Measurements from ENCODE around the gene SMYD3. TPM values are rescaled to one million over a fixed set of nuclear protein-coding genes. Genes with fewer than 3 reads are reported as not detected.

Gene SMYD3
- total RNA-seq, 1 experiment from 2014 or later, result 35.1 TPM

- intact Hi-C loops (cut with micrococcal nuclease; ENCODE audit: unreplicated experiment), result no loop called here
- Mint-ChIP-seq H3K4me1 (ENCODE audit: low read depth, unreplicated experiment) (no peaks in the 10 kb centered on the region), H3K27me3 (ENCODE audit: unreplicated experiment) (no peaks in the 10 kb centered on the region), H3K9me3 (ENCODE audit: low read depth, unreplicated experiment) (peaks cover 9% of the 10 kb centered on the region), H3K4me3 (ENCODE audit: low read depth, unreplicated experiment) (no peak overlapping the region), H3K36me3 (ENCODE audit: insufficient read depth, unreplicated experiment) (no peaks in the 10 kb centered on the region), H3K27ac (ENCODE audit: unreplicated experiment) (no peak overlapping the region)
- TF ChIP-seq, protein P1, sequence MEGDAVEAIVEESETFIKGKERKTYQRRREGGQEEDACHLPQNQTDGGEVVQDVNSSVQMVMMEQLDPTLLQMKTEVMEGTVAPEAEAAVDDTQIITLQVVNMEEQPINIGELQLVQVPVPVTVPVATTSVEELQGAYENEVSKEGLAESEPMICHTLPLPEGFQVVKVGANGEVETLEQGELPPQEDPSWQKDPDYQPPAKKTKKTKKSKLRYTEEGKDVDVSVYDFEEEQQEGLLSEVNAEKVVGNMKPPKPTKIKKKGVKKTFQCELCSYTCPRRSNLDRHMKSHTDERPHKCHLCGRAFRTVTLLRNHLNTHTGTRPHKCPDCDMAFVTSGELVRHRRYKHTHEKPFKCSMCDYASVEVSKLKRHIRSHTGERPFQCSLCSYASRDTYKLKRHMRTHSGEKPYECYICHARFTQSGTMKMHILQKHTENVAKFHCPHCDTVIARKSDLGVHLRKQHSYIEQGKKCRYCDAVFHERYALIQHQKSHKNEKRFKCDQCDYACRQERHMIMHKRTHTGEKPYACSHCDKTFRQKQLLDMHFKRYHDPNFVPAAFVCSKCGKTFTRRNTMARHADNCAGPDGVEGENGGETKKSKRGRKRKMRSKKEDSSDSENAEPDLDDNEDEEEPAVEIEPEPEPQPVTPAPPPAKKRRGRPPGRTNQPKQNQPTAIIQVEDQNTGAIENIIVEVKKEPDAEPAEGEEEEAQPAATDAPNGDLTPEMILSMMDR (IDR thresholded peaks at IDR 0.05; ENCODE audit: unreplicated experiment), result no peak
- CTCF ChIA-PET, result no interaction called here
- no TSS peak for BruUV-seq (replicated peaks)
- DNase-seq, result no peak
Observed at GRCh38 chr1:246261639-246262038, 245.4 kb downstream of the SMYD3 start.

DNA sequence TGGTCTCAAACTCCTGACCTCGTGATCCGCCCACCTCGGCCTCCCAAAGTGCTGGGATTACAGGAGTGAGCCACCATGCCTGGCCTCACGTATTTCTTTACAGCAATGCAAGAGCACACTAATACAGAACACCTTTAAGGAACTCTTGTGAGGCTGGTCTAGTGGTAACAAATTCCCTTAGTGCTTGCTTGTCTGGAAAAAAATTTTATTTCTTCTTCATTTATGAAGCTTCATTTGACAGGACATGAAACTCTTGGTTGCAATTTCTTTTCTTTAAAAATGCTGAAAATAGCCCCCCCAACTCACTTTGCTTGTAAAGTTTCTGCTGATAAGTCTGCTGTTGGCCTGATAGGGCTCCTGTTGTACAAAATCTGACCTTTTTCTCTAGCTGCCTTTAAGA is 248.8 kb downstream of the SMYD3 start:
- H3K9me3 Mint-ChIP-seq (ENCODE audit: low read depth, unreplicated experiment), result peaks cover 9% of the 10 kb centered on the region
- no peak overlapping the region for H3K4me3 Mint-ChIP-seq (ENCODE audit: low read depth, unreplicated experiment)
- CTCF ChIA-PET, result no interaction called here
- H3K36me3 Mint-ChIP-seq (ENCODE audit: insufficient read depth, unreplicated experiment), result no peaks in the 10 kb centered on the region
- no TSS peak for BruUV-seq (replicated peaks)
- intact Hi-C loops (cut with micrococcal nuclease; ENCODE audit: unreplicated experiment), result no loop called here
- no peaks in the 10 kb centered on the region for H3K27me3 Mint-ChIP-seq (ENCODE audit: unreplicated experiment)
- no peak overlapping the region for H3K27ac Mint-ChIP-seq (ENCODE audit: unreplicated experiment)
- no peaks in the 10 kb centered on the region for H3K4me1 Mint-ChIP-seq (ENCODE audit: low read depth, unreplicated experiment)
- no peak for DNase-seq
- TF ChIP-seq, protein P1 (IDR thresholded peaks at IDR 0.05; ENCODE audit: unreplicated experiment), result no peak

- TF ChIP-seq, protein P1 (IDR thresholded peaks at IDR 0.05; ENCODE audit: unreplicated experiment), result no peak
- intact Hi-C loops (cut with micrococcal nuclease; ENCODE audit: unreplicated experiment), result no loop called here
- H3K4me3 Mint-ChIP-seq (ENCODE audit: low read depth, unreplicated experiment), result no peak overlapping the region
- H3K27ac Mint-ChIP-seq (ENCODE audit: unreplicated experiment), result no peak overlapping the region
- H3K9me3 Mint-ChIP-seq (ENCODE audit: low read depth, unreplicated experiment), result peaks cover 9% of the 10 kb centered on the region
- CTCF ChIA-PET, result no interaction called here
- no peaks in the 10 kb centered on the region for H3K27me3 Mint-ChIP-seq (ENCODE audit: unreplicated experiment)
- BruUV-seq (replicated peaks), result no TSS peak
- no peak for DNase-seq
- H3K36me3 Mint-ChIP-seq (ENCODE audit: insufficient read depth, unreplicated experiment), result no peaks in the 10 kb centered on the region
- H3K4me1 Mint-ChIP-seq (ENCODE audit: low read depth, unreplicated experiment), result no peaks in the 10 kb centered on the region
Observed at GRCh38 chr1:246255773-246256172, 251.3 kb downstream of the SMYD3 start.

DNA sequence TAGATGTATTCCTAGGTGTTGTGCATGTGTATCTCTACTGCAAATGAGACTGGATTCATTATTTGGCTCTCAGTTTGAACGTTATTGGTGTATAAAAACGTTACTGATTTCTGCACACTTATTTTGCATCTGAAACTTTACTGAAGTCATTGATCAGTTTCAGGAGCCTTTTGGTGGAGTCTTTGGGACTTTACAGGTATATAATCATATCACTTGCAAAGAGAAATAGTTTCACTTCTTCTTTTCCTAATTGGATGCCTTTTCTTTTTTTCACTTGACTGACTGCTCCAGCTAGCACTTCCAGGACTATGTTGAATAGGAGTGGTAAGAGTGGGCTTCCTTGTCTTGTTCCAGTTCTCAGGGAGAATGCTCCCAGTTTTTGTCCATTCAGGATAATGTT is 252.2 kb downstream of the SMYD3 start:
- TF ChIP-seq, protein P1 (IDR thresholded peaks at IDR 0.05; ENCODE audit: unreplicated experiment), result no peak
- CTCF ChIA-PET, result no interaction called here
- BruUV-seq (replicated peaks), result no TSS peak
- Mint-ChIP-seq H3K9me3 (ENCODE audit: low read depth, unreplicated experiment) (peaks cover 9% of the 10 kb centered on the region), H3K36me3 (ENCODE audit: insufficient read depth, unreplicated experiment) (no peaks in the 10 kb centered on the region), H3K27me3 (ENCODE audit: unreplicated experiment) (no peaks in the 10 kb centered on the region), H3K4me1 (ENCODE audit: low read depth, unreplicated experiment) (no peaks in the 10 kb centered on the region), H3K27ac (ENCODE audit: unreplicated experiment) (no peak overlapping the region), H3K4me3 (ENCODE audit: low read depth, unreplicated experiment) (no peak overlapping the region)
- DNase-seq, result no peak
- intact Hi-C loops (cut with micrococcal nuclease; ENCODE audit: unreplicated experiment), result no loop called here

DNA sequence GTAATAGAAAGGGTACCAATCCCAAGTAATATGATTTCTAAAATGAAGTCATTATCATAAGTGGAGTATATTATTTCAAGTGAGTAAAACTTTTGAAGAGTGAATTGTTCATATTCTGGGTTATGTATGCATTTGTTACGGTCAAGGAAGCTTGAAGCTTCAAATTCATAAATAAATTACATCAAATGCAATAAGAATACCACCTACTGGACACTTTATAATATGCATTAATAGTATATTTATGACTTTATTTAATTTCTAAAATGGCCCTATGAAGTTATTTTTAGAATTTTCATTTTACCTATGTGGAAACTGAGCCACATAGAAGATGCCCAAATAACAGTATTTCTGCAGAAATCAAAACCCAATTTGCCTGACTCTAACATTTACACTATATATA is 260.6 kb downstream of the SMYD3 start:
- TF ChIP-seq, protein P1 (IDR thresholded peaks at IDR 0.05; ENCODE audit: unreplicated experiment), result no peak
- no peaks in the 10 kb centered on the region for H3K36me3 Mint-ChIP-seq (ENCODE audit: insufficient read depth, unreplicated experiment)
- no peak for DNase-seq
- H3K27me3 Mint-ChIP-seq (ENCODE audit: unreplicated experiment), result no peaks in the 10 kb centered on the region
- CTCF ChIA-PET, result no interaction called here
- no peaks in the 10 kb centered on the region for H3K4me1 Mint-ChIP-seq (ENCODE audit: low read depth, unreplicated experiment)
- H3K27ac Mint-ChIP-seq (ENCODE audit: unreplicated experiment), result no peak overlapping the region
- H3K4me3 Mint-ChIP-seq (ENCODE audit: low read depth, unreplicated experiment), result no peak overlapping the region
- intact Hi-C loops (cut with micrococcal nuclease; ENCODE audit: unreplicated experiment), result no loop called here
- no TSS peak for BruUV-seq (replicated peaks)
- peaks cover 4% of the 10 kb centered on the region for H3K9me3 Mint-ChIP-seq (ENCODE audit: low read depth, unreplicated experiment)
